Heart left ventricle (tissue), 16 donors: ENCODE measurements around the gene GMCL1. TPM values are rescaled to one million over a fixed set of nuclear protein-coding genes. Genes with fewer than 3 reads are reported as not detected.

Experiments
- ATAC-seq, 4 donors: fragments of 200-7000 bp; cut with Tn5 transposase; one replicate each; pipeline ENCODE4 v1.9.1; 2020 to 2022; ENCODE audit warnings: moderate library complexity in 4 of 4, mild to moderate bottlenecking in 3 of 4, moderate number of reproducible peaks in 1 of 4
- DNase-seq, 5 donors: peaks; one replicate each; pipeline ENCODE4 v3.0.0-alpha.2; 2020
- H3K27ac ChIP-seq, 12 donors: fragments of 200-600 bp; sonication (generic) in 4 of 12; one replicate each; pipeline versions ENCODE4 v1.5.0 to v1.8.0; 2016 to 2022; ENCODE audit warnings: mild to moderate bottlenecking in 2 of 12
- H3K27me3 ChIP-seq, 9 donors: fragments of 200-600 bp; sonication (generic) in 2 of 9; one replicate each; pipeline versions ENCODE4 v1.5.1 to v1.8.0; 2016 to 2022; ENCODE audit warnings: mild to moderate bottlenecking in 3 of 9
- H3K36me3 ChIP-seq, 9 donors: fragments of 200-600 bp; sonication (generic) in 2 of 9; one replicate each; pipeline versions ENCODE4 v1.5.0 to v1.8.0; 2018 to 2022; ENCODE audit warnings: mild to moderate bottlenecking in 2 of 9
- H3K4me1 ChIP-seq, 12 donors: fragments of 200-600 bp; sonication (generic) in 4 of 12; one replicate each; pipeline versions ENCODE4 v1.5.0 to v1.8.0; 2016 to 2022; ENCODE audit warnings: mild to moderate bottlenecking in 3 of 12
- H3K4me3 ChIP-seq, 12 donors: fragments of 200-600 bp; sonication (generic) in 4 of 12; one replicate each; pipeline versions ENCODE4 v1.5.0 to v1.8.0; 2017 to 2022; ENCODE audit warnings: mild to moderate bottlenecking in 9 of 12, moderate library complexity in 4 of 12
- H3K9me3 ChIP-seq, 12 donors: fragments of 200-600 bp; sonication (generic) in 4 of 12; one replicate each; pipeline versions ENCODE4 v1.5.0 to v1.8.0; 2016 to 2022; ENCODE audit warnings: mild to moderate bottlenecking in 1 of 12
- POLR2A ChIP-seq, 2 donors: fragments of 450-650 bp; IDR thresholded peaks; one replicate each; pipeline ENCODE4 v1.6.1; 2017; ENCODE audit warnings: antibody characterized with exemption in 2 of 2, mild to moderate bottlenecking in 2 of 2, moderate library complexity in 2 of 2
- WGBS, 4 donors: extraction: QIAGEN DNeasy Blood & Tissue Kit in 2 of 4; methylation state at CpG; one replicate each; pipeline versions ENCODE4 v1.1.5 to v1.1.7; 2013 to 2018; 5-methylcytosine and 5-hydroxymethylcytosine counted together
- intact Hi-C, 10 donors: fragments of 100-400 bp; cut with DNase I; formaldehyde crosslinking; loops; one replicate each; pipeline versions ENCODE4 v1.11.1 to v1.14.2; 2022
- polyA plus RNA-seq, 2 donors: library from polyadenylated mRNA; stranded (reverse); fragments of 200-250 nt; gene quantifications; one replicate each; pipeline ENCODE4 v1.2.3, GENCODE V29; 2013
- total RNA-seq, 9 donors: library from RNA; depleted of rRNA in 2 of 9; stranded (reverse); fragments of >200 nt in 2 of 9; fragmentation: NEBNext Ultra II Directional in 3 of 9; extraction: Animal tissue kit (Norgen Biotek cat#: 25700) in 3 of 9; gene quantifications; one replicate each; pipeline versions ENCODE4 v1.1.0 to v1.2.4, GENCODE V29; 2016 to 2023
- TF ChIP-seq, protein P1 (sequence below), 12 donors: fragments of 200-600 bp; sonication (generic) in 4 of 12; IDR thresholded peaks; one replicate each; pipeline versions ENCODE4 v1.5.0 to v1.8.0; 2018 to 2022; ENCODE audit warnings: antibody characterized with exemption in 12 of 12, mild to moderate bottlenecking in 5 of 12
- donor health status: ischemic (EF 13 %, LVEDD 7.1; RV severe dilation, severe dysfunction).
- donor health status: healthy with polysubstance abuse.
- donor health status: DM: no; HTN: yes; CAD: no.
- donor health status: DM: no; HTN: no; CAD: no.
- donor health status: ischemic (EF 25% LVEDD 6.9; RV normal size, moderate dysfunction).
- donor health status: ischemic (EF 25% LVEDD 5.7; RV mildly dilated, moderate dysfunction).
- donor health status: healthy.
- donor health status: DM: yes; HTN: yes; CAD: no.
- donor health status: ischemic (EF 35%, LVEDD 5.7; RV mildly dilated, moderate dysfunction).
- donor health status: nonischemic (EF 11% LVEDD 7.7; RV severe dilation, severe dysfunction).
- donor health status: DM: yes; HTN: yes; CAD: no.
- donor health status: PGD.
- donor health status: ischemic (EF 29% LVEDD 5.4; RV normal size, mild dysfunction).
- donor health status: nonischemic (EF 23%, LVEDD 6.1; RV moderate dilation, normal function).

The GMCL1 gene
- total and polyA plus RNA-seq, 11 donors = 1.8 to 7.2 (median 5.0) TPM

DNA sequence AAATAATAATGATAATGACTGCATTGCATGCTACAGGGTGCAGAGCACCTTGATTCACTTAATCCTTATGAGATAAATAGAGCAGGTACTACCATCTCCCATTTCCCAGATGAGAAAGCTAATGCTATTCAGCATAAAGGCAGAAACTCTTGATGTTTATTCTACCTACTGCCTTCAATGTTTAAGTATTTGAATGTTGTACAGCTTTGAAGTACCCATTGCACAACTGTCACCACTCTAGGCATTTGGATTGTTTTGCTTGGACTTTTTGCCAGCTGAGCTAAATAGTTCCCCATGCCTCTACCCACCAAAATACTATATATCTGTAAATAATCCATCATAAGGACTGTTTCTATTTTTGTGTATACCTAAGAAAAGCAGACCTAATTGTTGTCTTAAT is 77.8 kb downstream of the GMCL1 start:
- Histone ChIP-seq H3K27me3 (no peaks in the 10 kb centered on the region), H3K27ac (no peak overlapping the region), H3K36me3 (peaks cover 0 to 90% (median 89%) of the 10 kb centered on the region in 9 donors), H3K4me1 (peaks cover 0 to 6% (median 0%) of the 10 kb centered on the region in 12 donors), H3K4me3 (no peak overlapping the region), H3K9me3 (no peaks in the 10 kb centered on the region)
- TF ChIP-seq POLR2A (IDR thresholded peaks at IDR 0.05) = no peak
- TF ChIP-seq, protein P1, sequence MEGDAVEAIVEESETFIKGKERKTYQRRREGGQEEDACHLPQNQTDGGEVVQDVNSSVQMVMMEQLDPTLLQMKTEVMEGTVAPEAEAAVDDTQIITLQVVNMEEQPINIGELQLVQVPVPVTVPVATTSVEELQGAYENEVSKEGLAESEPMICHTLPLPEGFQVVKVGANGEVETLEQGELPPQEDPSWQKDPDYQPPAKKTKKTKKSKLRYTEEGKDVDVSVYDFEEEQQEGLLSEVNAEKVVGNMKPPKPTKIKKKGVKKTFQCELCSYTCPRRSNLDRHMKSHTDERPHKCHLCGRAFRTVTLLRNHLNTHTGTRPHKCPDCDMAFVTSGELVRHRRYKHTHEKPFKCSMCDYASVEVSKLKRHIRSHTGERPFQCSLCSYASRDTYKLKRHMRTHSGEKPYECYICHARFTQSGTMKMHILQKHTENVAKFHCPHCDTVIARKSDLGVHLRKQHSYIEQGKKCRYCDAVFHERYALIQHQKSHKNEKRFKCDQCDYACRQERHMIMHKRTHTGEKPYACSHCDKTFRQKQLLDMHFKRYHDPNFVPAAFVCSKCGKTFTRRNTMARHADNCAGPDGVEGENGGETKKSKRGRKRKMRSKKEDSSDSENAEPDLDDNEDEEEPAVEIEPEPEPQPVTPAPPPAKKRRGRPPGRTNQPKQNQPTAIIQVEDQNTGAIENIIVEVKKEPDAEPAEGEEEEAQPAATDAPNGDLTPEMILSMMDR (IDR thresholded peaks at IDR 0.05) = no peak
- ATAC-seq (no peak), DNase-seq (no peak)
- intact Hi-C loops = loop anchor here in 2 of 10 donors (5.0 kb wide), 2 partner anchors 165 to 380 kb away; no protein-coding TSS in a partner anchor

DNA sequence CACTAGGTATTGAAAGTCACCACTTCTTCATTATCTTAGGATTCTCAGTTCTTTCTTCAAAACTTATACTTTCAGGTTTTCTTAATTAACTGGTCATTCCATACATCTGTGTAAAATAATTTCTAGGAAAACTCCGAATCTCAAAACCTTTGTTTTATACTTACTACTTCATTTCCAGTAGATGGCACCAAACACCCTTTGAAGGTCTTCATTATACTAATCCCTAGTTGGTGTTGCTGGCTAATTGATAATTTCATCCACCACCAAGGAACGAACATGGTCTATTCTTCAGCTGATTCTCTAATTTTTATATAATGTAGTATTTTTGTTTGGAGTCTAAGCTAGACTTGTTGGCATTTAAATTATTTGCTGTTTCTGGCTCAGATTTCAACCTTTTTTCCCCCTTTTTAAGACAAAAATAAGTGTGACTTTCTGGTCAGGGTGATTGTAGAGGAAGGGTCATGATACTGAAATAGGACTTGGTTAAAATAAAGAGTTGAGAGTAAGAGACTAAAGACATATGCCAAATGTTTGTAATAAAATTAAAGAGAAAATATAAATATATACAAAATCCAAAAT is 82.6 kb downstream of the GMCL1 start:
- peaks cover 0 to 37% (median 11%) of the 10 kb centered on the region in 12 donors for H3K4me1 ChIP-seq
- WGBS, 4 donors = 1 to 7% (median 3%) methylated on average over 2 of the region's 2 CpGs
- H3K36me3 ChIP-seq = peaks cover 0 to 60% (median 50%) of the 10 kb centered on the region in 9 donors
- ATAC-seq (no peak), DNase-seq (no peak)
- peak overlapping the region in 6 of 12 donors; percentile 8 to 45 (median 26) for H3K27ac ChIP-seq
- TF ChIP-seq, protein P1 (IDR thresholded peaks at IDR 0.05) = peak; percentile 40 to 76 (median 67)
- no peak for TF ChIP-seq POLR2A (IDR thresholded peaks at IDR 0.05)
- no peak overlapping the region for H3K4me3 ChIP-seq
- intact Hi-C loops = loop anchor here in 9 of 10 donors (2.0 to 10.0 kb wide), 9 partner anchors 159 to 393 kb away; partner anchors contain the start of genes FAM136A (in 7 of the 9), PCBP1 (in 2 of the 9) and TIA1 (in 2 of the 9)
- no peaks in the 10 kb centered on the region for H3K27me3 ChIP-seq
- no peaks in the 10 kb centered on the region for H3K9me3 ChIP-seq

DNA sequence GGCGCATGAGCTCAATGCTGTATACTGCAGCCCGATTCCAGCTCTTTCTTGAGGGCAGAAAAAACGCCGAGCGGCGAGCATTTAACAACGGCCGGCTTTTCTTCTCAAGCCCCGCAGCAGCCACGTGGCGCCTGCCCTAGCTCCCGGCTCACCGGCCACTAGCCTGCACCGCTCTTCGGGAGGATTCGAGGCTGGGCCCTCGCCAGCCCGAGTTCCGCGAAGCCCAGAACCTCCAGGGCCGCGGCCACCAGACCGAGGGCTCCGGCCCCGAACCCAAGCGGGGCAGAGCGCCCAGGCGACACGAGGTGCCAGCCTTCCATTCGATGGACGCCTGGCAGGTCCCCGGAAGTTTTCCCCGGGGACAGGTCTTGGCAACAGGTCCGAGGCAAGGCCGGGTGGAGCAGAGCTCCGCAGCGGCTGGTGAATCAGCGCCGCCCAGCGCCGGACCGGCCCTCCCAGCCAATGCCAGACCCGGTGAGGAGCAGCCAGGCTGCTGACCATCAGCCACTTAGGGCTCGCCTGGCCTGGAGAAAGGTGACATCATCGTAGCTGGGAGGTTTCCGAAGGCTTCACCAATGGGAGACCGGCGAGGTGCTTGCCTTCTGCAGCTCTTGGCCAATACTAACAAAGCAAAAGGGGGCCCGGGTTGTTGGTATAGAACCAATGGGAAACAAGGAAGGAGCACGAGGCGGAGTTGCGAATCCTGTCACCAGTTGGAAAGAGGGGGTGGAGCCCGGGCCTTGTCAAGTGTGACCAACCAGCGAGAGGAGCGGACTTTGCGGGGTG is 84.9 kb downstream of the GMCL1 start:
- 0% methylated on average over 24 to 56 of the region's 56 CpGs for WGBS, 4 donors
- intact Hi-C loops = loop anchor here (1.0 to 10.0 kb wide), 15 partner anchors 156 to 390 kb away; partner anchors contain the start of genes FAM136A (in 9 of the 10), PCBP1 (in 4 of the 10), TIA1 (in 2 of the 10) and C2orf42 (in 1 of the 10)
- peak; percentile 98 to 100 (median 100) for DNase-seq
- no peaks in the 10 kb centered on the region for H3K27me3 ChIP-seq
- TF ChIP-seq, protein P1 (IDR thresholded peaks at IDR 0.05) = peak in 7 of 12 donors; percentile 12 to 51 (median 40)
- peak; percentile 62 to 75 for TF ChIP-seq POLR2A (IDR thresholded peaks at IDR 0.05)
- peak overlapping the region; percentile 71 to 99 (median 96) for H3K27ac ChIP-seq
- H3K9me3 ChIP-seq = no peaks in the 10 kb centered on the region
- peaks cover 0 to 58% (median 37%) of the 10 kb centered on the region in 9 donors for H3K36me3 ChIP-seq
- peaks cover 0 to 56% (median 14%) of the 10 kb centered on the region in 12 donors for H3K4me1 ChIP-seq
- peak overlapping the region; percentile 49 to 88 (median 78) for H3K4me3 ChIP-seq
- peak; percentile 95 to 98 (median 97) for ATAC-seq
